ENCODE results near the gene SMG5.

The SMG5 gene

DNA sequence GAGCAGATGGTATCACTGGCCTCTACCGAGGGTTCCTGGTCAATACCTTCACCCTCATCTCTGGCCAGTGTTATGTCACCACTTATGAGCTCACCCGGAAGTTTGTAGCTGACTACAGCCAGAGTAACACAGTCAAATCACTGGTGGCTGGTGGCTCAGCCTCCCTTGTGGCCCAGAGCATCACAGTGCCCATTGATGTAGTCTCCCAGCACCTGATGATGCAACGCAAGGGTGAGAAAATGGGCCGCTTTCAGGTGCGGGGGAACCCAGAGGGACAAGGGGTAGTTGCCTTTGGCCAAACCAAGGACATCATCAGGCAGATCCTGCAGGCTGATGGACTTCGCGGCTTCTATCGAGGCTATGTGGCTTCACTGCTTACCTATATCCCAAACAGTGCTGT lies 82.6 kb downstream of the SMG5 start:
- Histone ChIP-seq H3K4me3 (ENCODE audit: low read depth, low read length) (no peak overlapping the region), H3K4me1 (ENCODE audit: control insufficient read depth, insufficient read depth, low read length) (no peaks in the 10 kb centered on the region), H3K27ac (ENCODE audit: extremely low read depth, low read depth, low read length) (no peak overlapping the region), H3K36me3 (ENCODE audit: control insufficient read depth in 2 of 2, insufficient read depth in 1 of 2, low read length in 2 of 2) (peaks cover 6 to 71% of the 10 kb centered on the region in 2 experiments; a peak in 2 of 3 replicates), H3K9me3 (ENCODE audit: control insufficient read depth, insufficient read depth, low read depth, low read length) (no peaks in the 10 kb centered on the region)
- TF ChIP-seq HOXC10 (CRISPR knock-in tag; IDR thresholded peaks at IDR 0.05) (no peak), ZNF830 (tag by site-specific recombination; IDR thresholded peaks at IDR 0.05; ENCODE audit: low read depth) (no peak), ZNF121 (tag by site-specific recombination; IDR thresholded peaks at IDR 0.05) (no peak), ZBTB17 (tag by site-specific recombination; IDR thresholded peaks at IDR 0.05) (no peak), ZNF433 (tag by site-specific recombination; IDR thresholded peaks at IDR 0.05; ENCODE audit: low read depth) (no peak), ZNF544 (tag by site-specific recombination; IDR thresholded peaks at IDR 0.05) (no peak)
- TF ChIP-seq, protein P1, sequence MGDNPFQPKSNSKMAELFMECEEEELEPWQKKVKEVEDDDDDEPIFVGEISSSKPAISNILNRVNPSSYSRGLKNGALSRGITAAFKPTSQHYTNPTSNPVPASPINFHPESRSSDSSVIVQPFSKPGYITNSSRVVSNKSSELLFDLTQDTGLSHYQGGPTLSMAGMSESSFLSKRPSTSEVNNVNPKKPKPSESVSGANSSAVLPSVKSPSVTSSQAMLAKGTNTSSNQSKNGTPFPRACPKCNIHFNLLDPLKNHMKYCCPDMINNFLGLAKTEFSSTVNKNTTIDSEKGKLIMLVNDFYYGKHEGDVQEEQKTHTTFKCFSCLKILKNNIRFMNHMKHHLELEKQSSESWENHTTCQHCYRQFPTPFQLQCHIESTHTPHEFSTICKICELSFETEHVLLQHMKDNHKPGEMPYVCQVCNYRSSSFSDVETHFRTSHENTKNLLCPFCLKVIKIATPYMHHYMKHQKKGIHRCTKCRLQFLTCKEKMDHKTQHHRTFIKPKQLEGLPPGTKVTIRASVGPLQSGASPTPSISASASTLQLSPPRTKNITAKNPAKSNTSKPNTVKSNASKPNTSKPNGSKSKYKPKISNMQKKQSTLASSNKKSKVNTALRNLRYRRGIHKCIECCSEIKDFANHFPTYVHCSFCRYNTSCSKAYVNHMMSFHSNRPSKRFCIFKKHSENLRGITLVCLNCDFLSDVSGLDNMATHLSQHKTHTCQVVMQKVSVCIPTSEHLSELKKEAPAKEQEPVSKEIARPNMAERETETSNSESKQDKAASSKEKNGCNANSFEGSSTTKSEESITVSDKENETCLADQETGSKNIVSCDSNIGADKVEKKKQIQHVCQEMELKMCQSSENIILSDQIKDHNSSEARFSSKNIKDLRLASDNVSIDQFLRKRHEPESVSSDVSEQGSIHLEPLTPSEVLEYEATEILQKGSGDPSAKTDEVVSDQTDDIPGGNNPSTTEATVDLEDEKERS (tag by site-specific recombination; IDR thresholded peaks at IDR 0.05): no peak
- TF ChIP-seq, protein P2, sequence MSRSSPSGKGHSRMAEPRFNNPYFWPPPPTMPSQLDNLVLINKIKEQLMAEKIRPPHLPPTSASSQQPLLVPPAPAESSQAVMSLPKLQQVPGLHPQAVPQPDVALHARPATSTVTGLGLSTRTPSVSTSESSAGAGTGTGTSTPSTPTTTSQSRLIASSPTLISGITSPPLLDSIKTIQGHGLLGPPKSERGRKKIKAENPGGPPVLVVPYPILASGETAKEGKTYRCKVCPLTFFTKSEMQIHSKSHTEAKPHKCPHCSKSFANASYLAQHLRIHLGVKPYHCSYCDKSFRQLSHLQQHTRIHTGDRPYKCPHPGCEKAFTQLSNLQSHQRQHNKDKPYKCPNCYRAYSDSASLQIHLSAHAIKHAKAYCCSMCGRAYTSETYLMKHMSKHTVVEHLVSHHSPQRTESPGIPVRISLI (tag by site-specific recombination; IDR thresholded peaks at IDR 0.05): no peak
- ChIA-PET POLR2A (interaction anchor here (1.3 kb wide), 1 partner anchor 13 kb away, joined by 8 read pairs; the partner anchor contains the start of gene PMF1), CTCF (interaction anchor here (0.9 kb wide), 1 partner anchor 11 kb away, joined by 3 read pairs; no protein-coding TSS in a partner anchor)

Measured in HEK293 (cell line).